HG03025 (cell line): Measurements from ENCODE around the gene PDZD2.

Experiments
- ATAC-seq: cut with Tn5 transposase; IDR thresholded peaks from one replicate; pipeline ENCODE4 v1.9.1; 2021; ENCODE audit warnings: mild to moderate bottlenecking, moderate library complexity; ENCODE audit not compliant: unreplicated experiment, low FRiP score

The PDZD2 gene

DNA sequence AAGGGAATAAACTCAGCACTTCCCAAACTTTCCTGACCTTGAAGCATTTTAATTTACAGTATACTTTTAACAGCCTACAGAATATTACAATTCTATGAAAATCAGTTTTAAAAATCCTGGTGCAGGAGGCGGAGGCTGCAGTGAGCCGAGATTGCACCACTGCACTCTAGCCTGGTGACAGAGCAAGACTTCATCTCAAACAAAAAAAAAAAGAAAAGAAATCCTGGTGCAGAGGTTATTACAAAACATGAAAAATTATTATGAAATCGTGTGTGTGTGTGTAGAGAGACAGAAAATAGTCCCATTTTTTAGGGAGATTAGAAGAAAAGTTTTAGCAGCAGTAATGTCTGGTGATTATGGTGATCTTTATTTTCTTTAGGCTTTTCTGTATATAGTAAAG, 508.3 kb downstream of the PDZD2 start:
- no peak for ATAC-seq

DNA sequence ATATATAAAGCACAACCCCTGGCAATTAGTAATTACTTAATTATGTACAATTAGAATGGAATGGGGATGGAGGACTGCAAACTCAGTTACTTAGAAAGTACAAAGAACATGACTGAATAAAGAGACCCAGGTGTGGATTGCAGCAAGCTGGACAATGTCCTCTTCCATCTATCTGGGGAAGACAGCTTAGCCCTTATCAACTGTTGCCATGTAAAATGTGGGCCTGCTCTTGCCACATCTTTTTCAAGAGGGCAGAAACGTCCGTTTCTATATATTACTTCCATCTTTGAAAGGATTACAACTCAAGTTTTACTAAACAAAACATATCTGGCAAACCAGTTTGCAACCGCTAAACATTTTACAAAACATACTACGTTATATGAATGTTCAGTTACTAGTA, 509.0 kb downstream of the PDZD2 start:
- ATAC-seq = no peak

DNA sequence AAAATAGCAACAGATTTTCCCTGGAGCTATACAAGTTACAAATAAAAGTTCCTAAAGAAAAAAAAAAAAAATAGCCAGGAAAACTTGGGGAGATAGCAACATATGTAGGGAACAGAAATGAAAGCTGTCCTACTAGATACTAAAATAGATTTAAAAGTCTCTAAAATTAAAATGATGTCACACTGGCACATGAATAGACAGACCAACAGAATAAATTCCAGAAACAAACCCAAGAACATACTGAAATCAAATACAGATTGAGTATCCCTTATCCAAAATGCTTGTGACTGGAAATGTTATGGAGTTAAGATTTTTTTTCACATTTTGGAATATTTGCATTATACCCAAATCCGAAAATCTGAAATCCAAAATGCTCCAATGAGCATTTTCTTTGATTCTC, 511.4 kb downstream of the PDZD2 start:
- no peak for ATAC-seq

DNA sequence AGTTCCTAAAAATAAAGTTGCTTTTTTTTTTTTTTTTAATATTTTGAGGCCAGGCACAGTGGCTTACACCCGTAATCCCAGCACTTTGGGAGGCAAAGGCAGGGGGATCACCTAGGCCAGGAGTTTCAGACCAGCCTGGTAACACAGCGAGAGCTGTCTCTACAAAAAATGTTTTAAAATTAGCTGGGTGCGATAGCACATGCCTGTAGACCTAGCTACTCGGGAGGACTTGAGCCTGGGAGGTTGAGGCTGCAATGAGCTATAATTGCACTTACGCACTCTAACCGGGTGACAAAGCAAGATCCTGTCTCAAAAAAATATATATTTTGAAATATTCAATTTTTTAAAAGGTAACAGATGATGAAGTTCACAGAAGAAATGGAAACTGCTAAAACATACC, 512.3 kb downstream of the PDZD2 start:
- ATAC-seq = no peak

DNA sequence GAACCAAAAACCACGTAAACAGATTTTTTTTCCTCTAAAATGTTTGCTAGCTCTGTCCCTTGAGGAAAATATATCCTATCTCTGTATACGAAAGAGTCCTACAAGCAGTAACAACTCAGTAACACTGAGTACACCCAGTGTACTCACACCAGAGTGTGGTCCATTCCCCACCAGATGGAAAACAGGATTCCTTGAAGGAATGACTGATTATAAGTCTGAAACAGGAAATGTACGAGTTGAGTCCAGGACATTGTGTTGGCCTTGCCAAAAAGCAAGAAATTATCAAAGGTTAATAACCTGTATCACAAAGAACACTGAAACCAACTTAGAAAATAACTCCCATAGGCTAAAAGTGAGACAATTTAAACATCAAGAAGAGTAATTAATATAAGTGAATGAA, 514.8 kb downstream of the PDZD2 start:
- ATAC-seq = no peak

DNA sequence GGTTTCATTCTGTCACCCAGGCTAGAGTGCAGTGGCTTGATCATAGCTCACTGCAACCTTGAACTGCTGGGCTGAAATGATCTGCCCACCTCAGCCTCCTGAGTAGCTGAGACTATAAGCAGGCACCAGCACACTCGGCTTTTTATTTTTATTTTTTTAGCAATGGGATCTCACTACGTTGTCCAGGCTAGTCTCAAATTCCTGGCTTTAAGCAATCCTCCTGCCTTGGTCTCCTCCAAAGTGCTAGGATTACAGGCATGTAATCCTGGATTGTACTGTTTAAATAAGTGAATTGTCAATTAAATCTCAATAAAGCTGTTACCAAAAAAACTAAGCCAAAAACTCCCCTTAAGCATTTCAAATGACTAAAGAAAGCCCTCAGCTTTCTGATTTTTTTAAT, 516.3 kb downstream of the PDZD2 start:
- no peak for ATAC-seq

DNA sequence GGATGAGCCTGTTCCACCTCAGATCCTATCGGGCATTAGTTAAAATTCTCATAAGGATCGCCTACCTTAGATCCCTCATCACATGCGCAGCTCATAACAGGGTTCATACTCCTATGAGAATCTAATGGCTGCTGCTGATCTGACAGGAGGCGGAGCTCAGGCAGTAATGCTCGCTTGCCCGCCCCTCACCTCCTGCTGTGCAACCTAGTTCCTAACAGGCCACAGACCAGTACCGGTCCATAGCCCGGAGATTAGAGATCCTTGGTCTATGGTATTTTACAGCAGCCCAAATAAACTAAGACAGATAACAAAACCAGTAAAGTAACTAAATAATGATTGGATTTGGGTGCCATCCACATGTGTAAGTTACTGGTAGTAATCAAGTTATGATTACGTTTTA, 517.7 kb downstream of the PDZD2 start:
- no peak for ATAC-seq

DNA sequence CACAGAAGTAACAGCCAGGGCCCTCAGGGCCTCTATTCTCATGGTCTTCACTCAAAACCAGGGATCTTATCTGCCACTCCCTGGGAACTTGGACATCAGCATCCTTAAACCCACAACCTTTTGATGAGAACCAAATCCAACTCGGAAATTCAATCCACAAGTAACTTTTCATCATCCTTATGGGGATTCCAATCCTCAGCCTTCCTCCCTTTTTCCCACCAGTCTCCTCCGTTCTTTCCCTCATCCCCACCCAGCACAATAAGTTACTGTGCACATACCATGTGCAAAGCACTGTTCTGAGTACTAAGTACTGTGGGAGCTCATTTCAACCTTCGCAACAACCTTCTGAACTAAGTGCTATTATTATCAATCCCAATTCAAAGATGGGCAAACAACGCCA, 518.1 kb downstream of the PDZD2 start:
- ATAC-seq = no peak

DNA sequence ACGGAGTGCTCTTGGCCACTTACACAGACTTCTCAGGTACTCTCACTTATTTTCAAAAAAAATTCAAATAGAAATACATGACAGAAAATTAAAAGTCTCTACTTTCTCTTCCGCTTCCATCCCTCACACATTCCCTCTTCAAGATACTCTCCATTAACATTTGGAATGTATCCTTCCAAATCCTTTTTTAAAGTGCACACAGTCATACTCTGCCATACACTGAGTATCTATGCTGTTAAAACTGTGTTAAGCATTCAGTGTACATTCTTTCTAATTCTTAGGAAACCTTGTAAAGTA, 519.7 kb downstream of the PDZD2 start:
- ATAC-seq = no peak

DNA sequence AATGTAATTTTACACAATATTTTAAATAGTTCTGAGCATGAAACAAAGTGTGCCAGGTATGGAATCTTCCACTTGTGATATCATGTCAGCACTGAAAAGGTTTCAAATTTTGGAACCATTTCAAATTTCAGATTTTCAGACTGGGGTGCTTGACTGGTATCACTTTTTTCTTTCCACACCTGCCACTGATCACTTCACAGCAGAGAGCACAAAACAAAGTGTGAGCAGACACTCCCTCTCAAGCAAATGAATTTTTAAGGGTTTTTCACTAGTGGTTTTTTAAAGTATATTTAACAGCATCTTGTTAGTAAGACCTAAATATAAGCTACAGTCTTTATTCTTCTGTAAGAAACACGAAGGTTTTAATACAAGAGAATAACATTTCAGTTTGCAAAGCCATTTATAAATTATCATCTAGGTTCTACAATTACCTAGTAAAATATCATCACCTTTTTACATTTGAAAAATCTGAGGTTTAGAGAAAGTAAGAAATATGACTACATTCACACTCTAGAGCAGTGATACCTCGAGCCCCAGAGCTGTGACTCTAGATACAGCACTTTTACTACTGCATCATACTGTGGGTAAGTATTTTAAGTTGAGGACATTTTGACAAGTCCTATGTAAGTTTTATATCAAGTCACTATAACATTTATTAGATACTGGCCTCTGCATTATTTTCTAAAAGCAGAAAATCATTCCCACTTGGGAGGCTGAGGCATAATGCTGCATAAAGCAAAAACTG, 520.6 kb downstream of the PDZD2 start:
- ATAC-seq = no peak

DNA sequence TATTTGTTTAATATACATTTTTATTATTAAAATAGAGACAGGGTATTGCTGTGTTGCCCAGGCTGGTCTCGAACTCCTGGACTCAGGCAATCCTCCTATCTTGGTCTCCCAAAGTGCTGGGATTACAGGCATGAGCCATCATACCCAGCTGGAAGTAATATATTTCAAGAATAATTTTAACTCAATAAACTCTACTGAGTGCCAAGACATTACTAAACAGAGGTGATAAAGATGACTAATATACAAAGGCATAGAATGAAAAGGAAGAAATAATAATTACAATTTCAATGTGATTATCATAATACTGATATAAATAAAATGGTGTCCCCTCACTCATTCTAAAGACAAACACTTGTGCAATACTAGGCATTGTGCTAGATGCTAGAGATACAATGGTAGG, 521.3 kb downstream of the PDZD2 start:
- ATAC-seq = no peak
